Fibroblast of the aortic adventitia (primary cell): ENCODE results near the gene WSB1. TPM values are rescaled to one million over a fixed set of nuclear protein-coding genes. Genes with fewer than 3 reads are reported as not detected.
"Not testable (repeated sequence)": the region's sequence is repeated elsewhere in the genome, so short reads cannot be mapped to it uniquely, and the experiment has no call there.

ENCODE experiments used
- DNase-seq: peaks from one replicate; pipeline ENCODE4 v3.0.0-alpha.2; 2010; ENCODE audit warnings: low read depth
- H3K4me3 ChIP-seq: 2 replicates; pipeline ENCODE4 v1.5.1; 2011; ENCODE audit warnings: low read depth, mild to moderate bottlenecking, control low read depth, low read length, moderate library complexity
- total RNA-seq: library from RNA; depleted of rRNA; stranded (reverse); fragments of >200 nt; gene quantifications from 2 replicates; pipeline ENCODE4 v1.2.3, GENCODE V29; 2012; ENCODE audit warnings: low replicate concordance
- TF ChIP-seq, protein P1 (sequence below): IDR thresholded peaks from 2 replicates; pipeline ENCODE4 v1.5.1; 2011; ENCODE audit warnings: mild to moderate bottlenecking, low read length, control low read depth, inconsistent platforms; ENCODE audit not compliant: insufficient read depth

The WSB1 gene
- total RNA-seq, 1 donor = 99.0 TPM

DNA sequence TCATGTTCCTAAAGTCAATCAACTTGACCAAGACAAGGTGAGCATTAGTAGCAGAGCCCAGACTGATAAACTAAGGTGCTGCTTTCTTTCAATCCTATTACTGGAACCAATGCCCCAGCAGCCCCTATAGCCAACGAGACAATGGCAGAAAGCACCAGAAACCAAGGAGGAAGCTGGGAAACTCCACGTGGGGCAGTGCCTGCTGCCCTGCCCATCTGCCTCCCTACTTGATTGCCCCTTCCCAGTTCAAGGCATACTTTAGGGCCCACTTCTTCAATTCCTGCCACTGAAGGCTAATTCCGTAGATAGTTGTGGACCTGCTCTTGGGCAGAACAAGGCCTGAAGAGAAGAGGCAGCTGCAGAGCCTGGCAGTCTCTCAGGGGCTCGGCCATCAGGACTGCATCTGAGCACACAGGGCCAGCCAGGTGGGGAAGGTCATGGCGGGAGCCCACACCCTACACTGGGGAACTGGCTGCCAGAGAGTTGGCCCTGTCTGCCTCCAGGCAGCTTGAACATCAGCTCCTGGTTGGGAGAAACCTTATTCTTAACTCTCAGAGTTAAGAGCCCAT, 30.9 kb downstream of the WSB1 start:
- no peak overlapping the region for H3K4me3 ChIP-seq
- no peak for DNase-seq
- TF ChIP-seq, protein P1, sequence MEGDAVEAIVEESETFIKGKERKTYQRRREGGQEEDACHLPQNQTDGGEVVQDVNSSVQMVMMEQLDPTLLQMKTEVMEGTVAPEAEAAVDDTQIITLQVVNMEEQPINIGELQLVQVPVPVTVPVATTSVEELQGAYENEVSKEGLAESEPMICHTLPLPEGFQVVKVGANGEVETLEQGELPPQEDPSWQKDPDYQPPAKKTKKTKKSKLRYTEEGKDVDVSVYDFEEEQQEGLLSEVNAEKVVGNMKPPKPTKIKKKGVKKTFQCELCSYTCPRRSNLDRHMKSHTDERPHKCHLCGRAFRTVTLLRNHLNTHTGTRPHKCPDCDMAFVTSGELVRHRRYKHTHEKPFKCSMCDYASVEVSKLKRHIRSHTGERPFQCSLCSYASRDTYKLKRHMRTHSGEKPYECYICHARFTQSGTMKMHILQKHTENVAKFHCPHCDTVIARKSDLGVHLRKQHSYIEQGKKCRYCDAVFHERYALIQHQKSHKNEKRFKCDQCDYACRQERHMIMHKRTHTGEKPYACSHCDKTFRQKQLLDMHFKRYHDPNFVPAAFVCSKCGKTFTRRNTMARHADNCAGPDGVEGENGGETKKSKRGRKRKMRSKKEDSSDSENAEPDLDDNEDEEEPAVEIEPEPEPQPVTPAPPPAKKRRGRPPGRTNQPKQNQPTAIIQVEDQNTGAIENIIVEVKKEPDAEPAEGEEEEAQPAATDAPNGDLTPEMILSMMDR = no peak

DNA sequence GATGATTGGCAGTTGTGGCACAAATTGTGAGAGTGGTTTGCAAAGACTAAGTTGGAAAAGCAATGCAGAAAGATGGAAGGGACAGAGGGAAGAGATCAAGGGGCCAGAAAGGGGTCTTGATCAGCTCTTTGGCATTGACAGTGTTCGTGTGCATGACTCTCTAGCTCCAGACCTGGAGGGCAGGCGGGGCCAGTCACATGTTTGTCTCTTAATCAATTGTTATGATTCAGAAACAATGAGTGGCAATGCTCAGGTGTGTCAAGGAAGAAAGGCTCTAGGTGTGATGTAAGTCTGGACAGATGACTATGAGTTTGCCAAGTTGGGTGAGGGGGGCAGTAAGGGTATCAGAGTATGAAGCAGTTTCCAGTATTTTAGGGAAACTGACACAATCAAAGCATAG, 32.1 kb downstream of the WSB1 start:
- TF ChIP-seq, protein P1 = no peak
- DNase-seq = no peak

DNA sequence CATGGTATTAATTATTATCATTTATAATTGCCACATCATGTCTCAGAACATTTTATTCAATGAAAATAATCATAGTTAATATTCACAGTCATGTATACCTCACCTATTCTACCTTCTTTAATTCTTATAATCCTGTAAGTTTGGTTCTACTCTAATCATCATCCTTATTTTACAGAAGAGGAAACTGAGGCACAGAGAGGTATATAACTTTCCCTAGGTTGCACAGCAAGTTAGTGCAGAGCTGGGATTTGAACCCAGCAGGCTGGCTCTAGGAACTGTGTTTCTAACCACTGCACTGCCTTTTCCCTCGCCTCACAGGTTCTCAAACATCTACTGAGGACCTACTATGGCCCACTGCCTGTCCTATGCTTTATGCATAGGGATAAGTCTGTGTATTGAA, 32.7 kb downstream of the WSB1 start:
- TF ChIP-seq, protein P1 = no peak
- DNase-seq = no peak
- H3K4me3 ChIP-seq = no peak overlapping the region

More for the DNA sequence above, 32.1 kb downstream of the WSB1 start:
- no peak overlapping the region for H3K4me3 ChIP-seq

DNA sequence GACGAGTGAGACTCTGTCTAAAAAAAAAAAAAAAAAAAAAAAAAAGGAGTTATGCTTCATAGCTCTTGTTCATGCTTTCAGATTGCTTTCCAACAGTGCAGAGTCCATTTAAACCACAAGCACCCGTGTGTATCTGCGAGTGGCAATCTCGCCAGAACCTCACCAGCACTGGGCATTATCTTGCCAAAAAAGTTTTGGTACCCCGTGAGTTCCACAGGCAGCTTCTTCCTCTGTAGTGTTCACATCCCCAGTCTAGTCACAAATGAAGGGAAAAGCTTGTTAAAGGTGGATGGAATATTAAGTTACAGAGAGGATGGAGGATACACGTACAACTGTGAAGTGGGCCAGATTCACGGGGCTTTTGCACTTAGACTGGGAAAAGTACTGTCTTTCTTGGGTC, 33.5 kb downstream of the WSB1 start:
- no peak for DNase-seq
- H3K4me3 ChIP-seq = no peak overlapping the region
- TF ChIP-seq, protein P1 = no peak

DNA sequence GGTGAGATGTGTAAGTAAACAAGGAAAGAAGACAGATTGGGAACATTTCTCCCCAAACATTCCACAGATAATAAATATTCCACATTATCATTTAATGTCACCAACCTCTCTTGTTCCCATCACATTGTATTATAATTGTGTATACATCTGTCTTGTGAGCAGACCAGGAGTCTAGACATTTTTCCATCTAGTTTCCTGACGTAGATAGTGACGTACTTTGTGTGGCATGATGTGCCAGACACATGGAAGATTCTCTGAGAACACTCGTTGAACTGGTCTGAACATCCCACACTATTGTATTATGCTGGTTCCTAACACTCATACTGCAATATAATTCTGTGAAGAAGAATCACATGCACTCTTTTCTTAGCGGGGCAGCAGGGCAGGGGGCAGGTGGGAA, 34.0 kb downstream of the WSB1 start:
- DNase-seq = peak; percentile 31
- H3K4me3 ChIP-seq = no peak overlapping the region
- TF ChIP-seq, protein P1 = no peak

DNA sequence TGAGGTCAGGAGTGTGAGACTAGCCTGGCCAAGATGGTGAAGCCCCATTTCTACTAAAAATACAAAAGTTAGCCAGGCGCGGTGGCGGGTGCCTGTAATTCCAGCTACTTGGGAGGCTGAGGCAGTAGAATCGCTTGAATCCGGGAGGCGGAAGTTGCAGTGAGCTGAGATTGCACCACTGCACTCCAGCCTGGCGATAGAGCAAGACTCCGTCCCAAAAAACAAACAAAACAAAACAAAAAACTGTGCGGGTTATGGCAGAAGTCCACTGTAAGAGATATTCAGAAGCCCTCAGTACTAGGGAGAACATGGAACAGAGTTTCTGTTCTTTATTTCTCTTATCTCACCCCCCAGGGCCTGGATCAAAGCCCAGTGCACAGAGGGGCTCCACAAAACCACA, 34.8 kb downstream of the WSB1 start:
- not testable (repeated sequence) for H3K4me3 ChIP-seq, DNase-seq

DNA sequence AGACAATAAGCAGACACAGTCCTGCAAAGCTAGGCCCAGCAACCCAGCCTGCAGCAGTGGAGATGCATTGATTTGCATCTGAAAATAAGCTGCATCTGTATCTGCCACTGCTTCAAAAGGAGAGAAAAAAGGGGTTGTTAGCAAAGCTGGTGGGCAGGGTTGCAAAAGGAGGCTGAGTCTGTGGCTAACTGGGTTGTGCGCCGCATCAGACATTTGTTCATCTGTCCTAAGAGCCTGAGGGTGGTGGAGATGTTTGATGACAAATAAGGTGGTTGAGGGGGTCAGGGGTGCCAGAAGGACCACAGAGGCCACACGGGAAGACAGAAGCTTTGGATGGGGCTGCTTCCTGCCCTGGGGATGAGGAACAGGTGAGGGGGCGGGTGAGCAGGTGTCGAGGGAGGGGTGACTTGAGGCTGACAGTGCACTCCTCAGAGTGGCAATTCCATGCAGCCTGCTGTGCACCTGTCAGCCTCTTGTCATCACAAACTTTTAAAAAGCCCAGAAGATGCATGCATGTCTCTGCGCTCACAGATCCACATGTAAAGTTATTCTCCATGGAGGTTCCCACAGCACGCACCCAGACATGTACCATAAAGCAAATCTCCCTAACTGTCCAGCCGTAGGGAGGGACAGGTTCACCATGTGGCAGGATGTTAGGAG, 35.4 kb downstream of the WSB1 start:
- H3K4me3 ChIP-seq = no peak overlapping the region
- TF ChIP-seq, protein P1 = no peak
- DNase-seq = no peak
